Activated CD8-positive, alpha-beta memory T cell treated with anti-CD3 and anti-CD28 coated beads, Interleukin-2, amount 50 U/mL, for 24 hours (primary cell): ENCODE data around the gene ASRGL1.

Experiments used
- DNase-seq: peaks from one replicate; pipeline ENCODE4 v3.0.0-alpha.2; 2020; ENCODE audit errors: extremely low read depth

ASRGL1 gene

GRCh38 chr11:62413060-62413696, 75.9 kb downstream of the ASRGL1 start:
- no peak for DNase-seq

DNA sequence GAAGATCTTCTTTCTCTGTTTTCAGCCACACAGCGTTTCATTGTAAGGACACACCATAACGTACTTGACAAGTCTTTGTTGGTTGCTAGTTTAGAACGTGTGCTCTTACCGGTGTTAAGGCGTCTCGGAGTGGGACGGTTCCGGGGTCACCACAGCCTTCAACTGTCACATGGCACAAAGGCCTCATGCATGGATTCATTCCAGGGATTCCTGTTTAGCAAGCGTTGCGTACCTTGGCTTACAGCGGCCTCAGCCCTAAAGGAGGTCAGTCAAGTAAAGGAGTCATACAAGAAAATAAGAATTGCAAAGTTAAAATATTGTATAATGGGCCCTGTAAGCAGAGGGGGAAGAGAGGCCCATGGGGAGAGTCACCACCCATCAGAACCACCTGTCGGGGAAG, 79.3 kb downstream of the ASRGL1 start:
- no peak for DNase-seq

- DNase-seq: no peak
Observed at GRCh38 chr11:62418136-62418535, 80.9 kb downstream of the ASRGL1 start.

GRCh38 chr11:62418733-62419132, 81.5 kb downstream of the ASRGL1 start, which contains the start of gene SCGB1A1:
Gene SCGB1A1 (plus strand): TSS chr11:62419033. CDS start chr11:62419096, 63 bp downstream.
- DNase-seq: no peak

DNA sequence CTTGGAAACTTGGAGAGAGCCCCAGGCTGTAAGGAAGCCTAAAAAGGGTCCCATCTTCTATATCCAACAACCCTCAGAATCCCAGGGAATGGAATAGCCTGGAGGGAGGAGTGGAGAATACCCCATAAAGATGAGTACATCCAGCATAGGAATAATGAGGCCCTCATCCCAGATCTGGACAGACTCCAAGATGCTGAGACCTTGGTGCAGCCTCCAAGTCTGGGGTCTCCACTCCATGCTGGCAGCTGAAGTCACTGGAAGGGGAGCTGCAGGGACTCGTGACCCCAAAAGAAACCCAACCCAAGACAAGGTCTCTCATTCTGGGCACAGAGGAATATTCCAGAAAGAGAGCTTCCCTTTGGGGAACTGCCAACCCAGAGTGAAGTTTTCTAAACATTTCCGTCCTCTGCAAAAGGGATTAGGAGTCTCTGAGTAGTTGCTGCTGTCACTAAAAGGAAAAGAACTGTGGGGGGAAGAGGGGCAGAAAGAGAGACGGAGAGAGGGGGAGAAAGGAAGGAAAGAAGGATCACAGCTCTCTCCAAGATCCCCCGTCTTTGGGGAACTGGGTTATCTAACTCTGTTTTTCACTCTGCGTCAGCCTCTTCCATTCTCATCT, 82.2 kb downstream of the ASRGL1 start:
- no peak for DNase-seq

GRCh38 chr11:62419943-62420342, 82.7 kb downstream of the ASRGL1 start:
- no peak for DNase-seq

GRCh38 chr11:62420882-62421281, 83.6 kb downstream of the ASRGL1 start:
- DNase-seq: no peak

DNA sequence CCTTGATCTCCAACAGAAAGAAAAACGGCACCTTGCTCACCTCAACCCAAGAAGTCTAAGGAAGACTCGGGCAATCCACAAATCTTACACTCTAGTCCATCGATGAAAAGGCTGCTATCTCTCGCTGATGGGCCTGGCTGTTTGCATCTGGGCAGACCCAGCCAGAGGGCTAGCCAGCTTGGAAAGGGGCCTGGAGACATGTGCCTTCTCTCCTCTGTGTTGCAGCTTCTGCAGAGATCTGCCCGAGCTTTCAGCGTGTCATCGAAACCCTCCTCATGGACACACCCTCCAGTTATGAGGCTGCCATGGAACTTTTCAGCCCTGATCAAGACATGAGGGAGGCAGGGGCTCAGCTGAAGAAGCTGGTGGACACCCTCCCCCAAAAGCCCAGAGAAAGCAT, 84.7 kb downstream of the ASRGL1 start:
- DNase-seq: no peak

DNA sequence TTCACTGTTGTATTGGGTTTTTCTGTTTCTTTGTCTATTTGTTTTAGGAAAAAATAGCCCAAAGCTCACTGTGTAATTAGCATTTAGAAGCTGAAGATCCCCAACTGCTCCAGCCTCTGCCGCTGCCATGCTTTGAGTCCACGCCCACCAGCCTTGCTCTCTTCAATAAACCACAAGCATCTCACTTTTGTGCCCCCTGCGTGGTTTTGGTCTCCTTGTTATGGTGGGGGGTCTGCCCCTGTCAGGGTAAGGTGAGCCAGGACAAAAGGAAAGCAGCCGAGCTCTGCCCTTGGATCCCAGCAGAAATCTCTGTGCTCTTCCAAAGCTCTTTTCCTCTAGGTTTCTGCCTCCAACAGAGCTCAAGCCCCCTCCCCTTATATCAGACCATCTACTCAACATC, 85.8 kb downstream of the ASRGL1 start:
- DNase-seq: no peak

- no peak for DNase-seq
Observed at GRCh38 chr11:62427630-62428233, 90.5 kb downstream of the ASRGL1 start.

DNA sequence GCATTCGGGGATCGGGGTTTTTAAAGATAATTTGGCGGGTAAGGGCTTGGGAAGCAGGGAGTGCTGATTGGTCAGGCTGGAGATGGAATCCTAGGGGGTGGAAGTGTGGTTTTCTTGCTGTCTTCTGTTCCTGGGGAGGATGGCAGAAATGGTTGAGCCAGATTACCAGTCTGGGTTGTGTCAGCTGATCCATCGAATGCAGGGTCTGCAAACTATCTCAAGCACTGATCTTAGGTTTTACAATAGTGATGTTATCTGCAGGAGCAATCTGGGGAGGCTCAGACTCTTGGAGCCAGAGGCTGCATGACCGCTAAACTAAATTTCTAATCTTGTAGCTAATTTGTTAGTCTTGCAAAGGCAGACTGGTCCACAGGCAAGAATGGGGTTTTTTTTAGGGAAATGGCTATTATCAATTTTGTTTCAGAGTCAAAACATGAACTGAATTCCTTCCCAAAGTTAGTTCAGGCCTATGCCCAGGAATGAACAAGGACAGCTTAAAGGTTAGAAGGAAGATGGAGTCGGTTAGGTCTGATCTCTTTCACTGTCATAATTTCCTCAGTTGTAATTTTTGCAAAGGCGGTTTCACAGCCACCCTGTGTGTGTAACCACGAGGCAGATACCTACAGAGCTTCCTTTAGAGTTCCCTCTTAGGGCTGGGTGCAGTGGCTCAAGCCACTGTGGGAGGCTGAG, 91.8 kb downstream of the ASRGL1 start:
- no peak for DNase-seq

- DNase-seq: no peak
Observed at GRCh38 chr11:62430425-62430824, 93.2 kb downstream of the ASRGL1 start.

DNA sequence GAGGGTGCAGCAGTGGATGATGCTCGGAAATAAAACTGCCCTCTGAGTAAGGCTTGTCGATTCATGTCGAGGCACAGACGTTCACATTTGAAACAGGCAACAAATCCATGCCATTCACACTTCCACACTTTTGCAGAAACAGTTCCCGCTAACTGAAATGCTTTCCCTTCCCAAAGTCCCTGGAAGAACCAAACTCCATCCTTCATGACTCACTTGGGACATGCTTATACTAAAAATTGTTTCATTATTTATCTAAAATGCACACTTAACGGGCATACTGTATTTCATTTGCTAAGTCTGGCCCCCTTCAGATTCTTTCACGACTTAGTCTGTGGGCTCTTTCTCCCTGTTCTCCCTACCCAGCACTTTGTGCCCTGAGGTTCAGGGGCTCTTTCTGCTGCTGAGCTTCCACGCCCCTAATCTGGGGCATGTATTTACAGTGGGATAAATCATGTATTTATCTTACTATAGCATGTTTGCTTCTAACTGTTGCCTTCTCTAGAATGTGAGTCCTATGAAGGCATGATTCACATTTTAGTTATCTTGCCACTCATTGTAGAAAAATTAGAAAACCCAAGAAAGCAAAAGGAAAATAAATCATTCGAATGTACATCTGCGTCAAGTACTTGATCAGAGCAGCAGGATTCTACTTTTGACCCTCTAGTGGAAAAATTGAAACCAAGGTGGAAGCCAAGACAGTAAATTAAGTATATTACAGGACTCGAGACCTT, 94.1 kb downstream of the ASRGL1 start:
- no peak for DNase-seq

DNA sequence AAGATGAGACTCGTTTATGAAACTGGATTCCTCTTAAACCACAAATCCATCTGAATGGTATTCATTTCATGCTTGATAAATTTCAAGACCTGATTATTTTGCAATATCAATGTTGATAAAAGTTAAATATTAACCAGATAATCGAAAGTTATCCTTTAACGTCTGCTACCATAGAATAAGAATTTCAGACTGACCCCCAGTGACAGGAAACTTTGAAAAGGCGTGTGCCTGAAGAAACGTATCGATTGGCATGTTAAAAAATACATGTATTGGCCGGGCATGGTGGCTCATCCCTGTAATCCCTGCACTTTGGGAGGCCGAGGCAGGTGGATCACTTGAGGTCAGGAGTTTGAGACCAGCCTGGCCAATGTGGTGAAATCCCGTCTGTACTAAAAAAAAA, 95.4 kb downstream of the ASRGL1 start:
- DNase-seq: no peak

DNA sequence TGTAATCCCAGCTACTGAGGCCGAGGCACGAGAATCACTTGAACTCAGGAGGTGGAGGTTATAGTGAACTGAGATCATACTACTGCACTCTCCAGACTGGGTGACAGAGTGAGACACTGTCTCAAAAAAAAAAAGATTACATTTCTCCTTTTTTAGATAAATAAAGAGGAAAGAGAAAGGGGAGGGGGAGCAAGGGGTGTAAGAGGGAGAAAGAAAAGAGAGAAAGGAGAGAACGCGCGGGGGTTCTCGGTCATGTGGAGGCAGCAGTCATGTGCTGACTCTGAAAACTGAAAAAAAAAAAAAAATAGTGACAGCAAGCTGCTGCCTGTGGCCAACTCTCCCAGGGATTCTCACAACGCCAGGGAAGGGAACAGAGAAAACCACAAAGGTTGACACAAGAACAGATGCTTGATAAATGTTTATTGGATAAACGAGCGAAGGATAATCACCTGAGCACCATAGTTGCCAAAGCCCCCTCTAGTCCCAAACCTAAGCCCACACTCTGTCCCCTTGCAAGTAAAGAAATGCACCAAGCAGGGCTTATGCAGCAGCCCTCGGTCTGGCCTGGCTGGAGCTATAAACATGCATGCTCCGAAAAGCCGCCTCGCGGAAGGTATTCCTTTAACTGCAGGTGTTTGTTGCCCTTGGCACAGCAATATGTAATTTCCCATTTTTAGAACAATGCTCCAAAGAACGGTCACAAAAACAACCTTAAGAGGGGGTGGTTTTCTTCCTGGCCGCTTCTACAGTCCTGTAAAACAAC, 96.1 kb downstream of the ASRGL1 start:
- no peak for DNase-seq

DNA sequence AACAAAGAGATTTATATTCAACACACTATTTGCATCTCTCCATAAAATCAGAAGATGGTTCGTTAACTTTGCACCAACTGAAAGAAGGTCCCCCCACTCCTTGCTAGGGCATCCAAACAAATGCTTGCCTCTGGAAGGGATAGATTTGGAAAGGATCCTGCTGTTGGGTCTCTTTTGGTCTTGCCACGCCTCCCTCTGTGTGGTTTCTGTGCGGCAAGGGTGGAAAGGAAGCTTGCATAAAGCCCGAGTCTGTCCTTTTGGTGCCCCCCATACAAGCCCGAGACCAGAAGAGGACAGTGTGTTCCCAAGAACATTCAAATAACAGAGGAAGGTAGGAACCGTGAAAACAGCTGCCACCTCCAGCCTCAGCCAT, 96.6 kb downstream of the ASRGL1 start:
- DNase-seq: no peak

- no peak for DNase-seq
Observed at GRCh38 chr11:62435846-62436660, 98.8 kb downstream of the ASRGL1 start.

GRCh38 chr11:62437616-62438015, 100.4 kb downstream of the ASRGL1 start:
- no peak for DNase-seq

DNA sequence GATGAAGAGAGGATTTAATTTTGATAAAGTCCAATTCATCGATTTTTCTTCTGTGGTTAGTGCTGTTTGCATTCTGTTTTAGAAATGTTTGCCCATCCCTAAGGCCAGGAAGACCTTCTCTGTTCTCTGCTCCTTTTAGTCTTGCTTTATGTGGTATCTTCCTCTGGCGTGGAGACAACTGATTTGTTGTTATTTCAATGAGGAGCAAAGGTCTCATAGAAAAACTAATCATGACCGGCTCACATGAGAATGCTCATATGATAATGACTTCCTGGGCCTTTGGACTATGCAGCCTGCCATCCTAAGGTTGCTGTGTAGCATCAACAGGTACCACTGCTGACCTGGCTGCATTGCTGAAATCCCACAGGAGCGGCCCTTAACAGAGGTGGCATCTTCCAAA, 101.4 kb downstream of the ASRGL1 start:
- DNase-seq: no peak

DNA sequence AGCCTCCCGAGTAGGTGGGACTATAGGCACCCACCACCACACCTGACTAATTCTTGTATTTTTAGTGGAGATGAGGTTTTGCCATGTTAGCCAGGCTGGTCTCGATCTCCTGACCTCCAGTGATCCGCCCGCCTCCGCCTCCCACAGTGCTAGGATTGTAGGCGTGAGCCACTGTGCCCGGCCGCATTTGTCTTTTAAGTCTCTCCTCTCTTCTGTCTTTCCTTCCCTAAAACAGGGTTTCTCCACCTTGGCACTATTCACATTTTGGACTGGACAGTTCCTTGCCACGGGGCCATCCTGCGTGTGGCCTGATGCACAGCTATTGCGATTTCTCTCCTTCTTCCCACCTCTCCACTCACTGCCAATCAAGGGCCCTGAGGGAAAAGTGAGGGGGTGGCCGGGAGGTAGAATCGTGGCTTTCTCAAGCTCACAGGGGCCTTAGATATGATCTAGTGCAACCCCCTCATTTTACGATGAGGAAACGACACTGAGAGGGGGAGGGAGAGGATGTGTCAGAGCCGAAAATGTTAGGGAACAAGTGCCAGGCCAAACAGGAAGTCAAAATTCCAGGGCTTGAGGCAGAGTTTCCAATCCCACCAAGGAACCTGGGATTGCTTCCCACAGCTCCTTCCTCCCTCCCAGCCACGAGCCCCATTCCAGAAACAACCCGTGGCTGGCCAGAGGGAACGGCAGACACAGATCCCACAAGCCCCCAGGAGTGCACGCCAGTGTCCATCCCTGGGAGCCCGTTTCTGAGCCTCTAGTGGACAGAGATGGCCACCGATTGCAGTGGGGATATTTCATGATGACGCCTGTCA, 102.7 kb downstream of the ASRGL1 start:
- DNase-seq: no peak
